Vein endothelial cell (primary cell): ENCODE measurements around the gene PAX3. TPM values are rescaled to one million over a fixed set of nuclear protein-coding genes. Genes with fewer than 3 reads are reported as not detected.

Experiments used
- total RNA-seq: library from RNA; depleted of rRNA; stranded (reverse); fragments of >200 nt; gene quantifications from 2 replicates; pipeline ENCODE4 v1.2.3, GENCODE V29; 2012

The PAX3 gene
- not detected in 2 replicates for total RNA-seq

DNA sequence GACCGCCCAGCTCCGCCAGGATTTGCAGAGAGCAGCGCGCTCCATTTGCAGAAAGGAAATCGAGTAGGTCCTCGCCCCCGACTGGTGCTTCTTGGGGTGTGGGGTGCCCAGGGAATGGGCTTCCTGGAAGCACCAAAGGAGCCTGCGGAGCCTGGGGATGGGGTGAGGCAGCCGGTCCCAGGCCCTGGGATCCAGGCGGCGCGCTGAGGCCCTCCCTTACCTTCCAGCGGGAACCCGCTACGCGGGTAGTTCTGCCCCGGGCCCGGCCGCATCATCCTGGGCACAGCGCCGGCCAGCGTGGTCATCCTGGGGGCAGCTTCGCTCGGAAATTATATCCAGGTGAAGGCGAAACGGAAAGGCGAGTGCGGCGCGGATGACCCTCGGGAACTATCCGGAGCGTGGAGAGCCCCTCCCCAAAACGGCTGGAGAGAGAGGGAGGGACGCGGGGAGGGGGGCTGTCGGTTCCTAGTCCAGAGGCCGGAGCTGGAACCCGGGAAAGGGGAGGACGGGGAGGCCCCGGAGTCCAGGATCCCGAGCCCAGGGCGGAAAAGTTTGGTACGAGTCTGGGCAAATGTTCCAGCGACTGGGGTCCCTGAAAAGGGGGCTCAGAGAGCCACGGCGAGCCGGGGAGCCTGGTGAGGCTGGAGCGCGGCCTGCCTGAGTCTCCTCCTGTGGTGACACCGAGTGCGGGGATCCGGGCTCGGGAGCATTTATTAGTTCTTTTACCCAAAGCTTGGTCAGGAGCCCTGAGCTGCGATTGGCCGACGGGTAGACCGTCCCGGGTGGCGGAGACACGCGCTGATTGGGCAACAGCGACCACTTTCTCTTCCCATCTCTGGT lies at the start of gene PAX3:
PAX3 (minus strand) TSS at position 688 of the 840 bp plus-strand sequence; CDS start at position 305, 383 bp downstream.

Other genes starting within 250 kb of the PAX3 start
- not detected in 2 replicates for gene SGPP2, start 125.5 kb upstream of the PAX3 start, total RNA-seq